ENCODE measurements around the gene PPP1R12B.
"Not testable (repeated sequence)": the region's sequence is repeated elsewhere in the genome, so short reads cannot be mapped to it uniquely, and the experiment has no call there.

Gene PPP1R12B

GRCh38 chr1:202587859-202588485 lies 239.5 kb downstream of the PPP1R12B start:
- DNase-seq: no peak

DNA sequence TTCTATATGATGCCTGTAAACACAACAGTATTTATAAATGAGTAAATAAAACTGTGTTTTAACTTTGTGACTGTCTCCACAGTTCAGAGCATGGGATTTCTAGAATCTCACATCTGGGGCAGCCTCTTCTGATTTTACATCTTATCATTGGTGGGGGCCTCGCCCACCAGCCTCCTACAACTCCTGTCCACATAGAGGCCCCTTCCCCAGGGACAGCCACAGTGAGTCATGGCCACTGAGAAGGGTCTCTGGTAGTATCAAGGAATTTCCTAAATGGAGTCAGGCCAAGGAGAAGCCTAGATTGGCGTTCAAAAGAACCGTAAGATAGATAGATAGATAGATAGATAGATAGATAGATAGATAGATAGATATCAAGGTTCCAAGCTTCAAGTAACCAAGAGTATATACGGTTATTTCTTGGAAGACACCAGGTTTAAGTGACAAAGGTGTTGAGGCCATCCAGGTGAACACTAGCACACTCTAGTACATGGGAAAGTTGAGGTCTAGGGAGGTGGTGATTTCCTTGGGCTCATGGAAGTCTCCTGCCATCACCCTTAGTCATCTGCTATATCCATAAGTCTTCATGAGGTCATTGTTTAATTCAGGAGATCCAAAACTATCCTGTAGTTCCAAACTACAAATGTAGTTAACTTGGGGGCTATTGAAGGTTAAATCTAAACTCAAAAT lies 240.1 kb downstream of the PPP1R12B start:
- DNase-seq: no peak

- DNase-seq: no peak
These were observed 240.9 kb downstream of the PPP1R12B start for GRCh38 chr1:202589190-202589930.

DNA sequence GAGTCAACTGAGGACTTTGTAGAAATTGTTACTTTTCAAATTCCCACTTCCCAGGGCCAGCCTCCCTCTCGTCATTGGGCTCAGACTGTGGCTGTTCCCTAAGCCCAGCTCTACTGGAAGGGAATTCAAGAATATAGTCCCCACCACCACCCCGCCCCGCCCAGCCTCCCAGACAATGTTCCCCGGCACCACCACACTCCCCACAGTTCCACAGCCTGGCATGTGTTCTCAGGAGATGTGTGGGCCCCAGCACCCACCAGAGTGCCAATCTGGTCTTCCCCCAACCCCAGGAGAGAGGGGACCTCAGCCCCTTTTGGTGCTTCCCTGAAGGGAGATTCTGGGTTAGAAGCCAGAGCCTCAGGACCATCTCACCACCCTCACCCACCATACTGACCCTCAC lies 241.6 kb downstream of the PPP1R12B start:
- DNase-seq: no peak

GRCh38 chr1:202590975-202591411 lies 242.5 kb downstream of the PPP1R12B start:
- DNase-seq: no peak

GRCh38 chr1:202591515-202591914 lies 243.0 kb downstream of the PPP1R12B start:
- no peak for DNase-seq

DNA sequence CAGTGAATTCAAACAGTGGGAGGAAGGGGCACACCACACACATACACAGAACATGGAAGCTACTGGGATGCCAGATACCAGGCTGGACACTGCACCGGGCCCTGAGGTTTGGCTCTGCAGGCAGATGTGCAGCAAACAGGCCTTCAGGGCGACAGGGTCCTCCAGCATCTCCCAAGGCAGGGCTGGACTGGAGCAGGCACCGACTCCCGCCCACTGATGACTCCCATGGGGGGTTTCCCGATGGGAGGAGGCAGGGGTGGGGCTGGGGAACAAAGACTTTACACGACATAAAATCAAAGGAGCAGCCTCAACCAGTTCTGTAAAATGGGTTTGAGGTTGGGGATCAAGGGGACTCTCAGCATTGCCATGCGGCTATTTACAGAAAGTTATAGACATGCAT lies 243.6 kb downstream of the PPP1R12B start:
- no peak for DNase-seq

GRCh38 chr1:202593845-202594244 lies 245.3 kb downstream of the PPP1R12B start:
- no peak for DNase-seq

DNA sequence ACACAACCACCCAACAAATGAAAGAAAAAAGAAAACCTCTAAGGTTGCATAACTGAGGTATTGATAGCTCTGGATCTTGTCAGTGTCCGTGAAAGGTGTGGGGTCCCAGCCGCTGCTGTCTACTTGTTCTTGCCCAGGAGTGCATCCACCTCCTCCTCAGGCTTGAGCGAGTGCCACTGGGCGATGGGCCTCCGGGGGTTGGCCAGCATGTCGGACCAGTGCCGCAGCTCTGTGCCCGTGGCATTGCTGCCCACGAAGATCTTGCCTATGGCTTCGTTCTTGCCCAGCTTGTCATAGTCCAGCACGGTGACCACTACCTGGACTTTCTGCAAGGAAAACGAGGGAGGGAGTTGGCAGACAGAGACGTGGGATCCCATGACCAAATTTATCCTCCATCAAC lies 248.1 kb downstream of the PPP1R12B start:
- DNase-seq: no peak

DNA sequence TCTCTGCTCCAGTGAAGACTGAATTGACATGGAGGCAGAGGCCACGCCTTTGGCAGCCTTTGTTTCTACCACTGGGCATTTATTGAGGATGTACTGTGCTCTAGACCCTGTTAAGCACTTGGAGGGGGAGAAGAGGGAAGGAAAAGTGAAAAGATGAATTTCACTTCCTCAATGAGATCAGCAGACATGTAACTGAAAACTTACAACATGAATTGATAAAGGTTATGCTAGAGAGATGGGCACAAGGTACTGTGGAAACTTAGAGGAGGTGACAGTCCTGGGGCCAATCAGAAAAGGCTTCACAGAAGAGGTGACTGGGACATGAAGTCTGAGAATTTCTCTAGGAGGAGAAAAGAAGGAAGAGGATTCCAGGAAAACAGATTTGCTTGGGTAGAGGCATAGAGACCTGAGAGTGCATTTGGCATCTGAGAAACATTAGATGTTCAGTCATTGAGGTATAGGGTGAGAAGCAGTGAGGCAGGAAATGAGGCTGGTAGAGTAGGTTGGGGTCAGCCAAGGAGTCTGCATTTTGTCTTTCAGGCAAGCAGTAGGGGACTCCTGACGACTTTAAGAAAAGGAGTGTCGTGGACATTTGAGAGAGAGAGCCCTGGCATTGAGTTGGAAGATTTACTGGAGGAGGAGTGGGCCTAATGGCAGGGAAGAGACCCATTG lies 248.7 kb downstream of the PPP1R12B start:
- DNase-seq: no peak

DNA sequence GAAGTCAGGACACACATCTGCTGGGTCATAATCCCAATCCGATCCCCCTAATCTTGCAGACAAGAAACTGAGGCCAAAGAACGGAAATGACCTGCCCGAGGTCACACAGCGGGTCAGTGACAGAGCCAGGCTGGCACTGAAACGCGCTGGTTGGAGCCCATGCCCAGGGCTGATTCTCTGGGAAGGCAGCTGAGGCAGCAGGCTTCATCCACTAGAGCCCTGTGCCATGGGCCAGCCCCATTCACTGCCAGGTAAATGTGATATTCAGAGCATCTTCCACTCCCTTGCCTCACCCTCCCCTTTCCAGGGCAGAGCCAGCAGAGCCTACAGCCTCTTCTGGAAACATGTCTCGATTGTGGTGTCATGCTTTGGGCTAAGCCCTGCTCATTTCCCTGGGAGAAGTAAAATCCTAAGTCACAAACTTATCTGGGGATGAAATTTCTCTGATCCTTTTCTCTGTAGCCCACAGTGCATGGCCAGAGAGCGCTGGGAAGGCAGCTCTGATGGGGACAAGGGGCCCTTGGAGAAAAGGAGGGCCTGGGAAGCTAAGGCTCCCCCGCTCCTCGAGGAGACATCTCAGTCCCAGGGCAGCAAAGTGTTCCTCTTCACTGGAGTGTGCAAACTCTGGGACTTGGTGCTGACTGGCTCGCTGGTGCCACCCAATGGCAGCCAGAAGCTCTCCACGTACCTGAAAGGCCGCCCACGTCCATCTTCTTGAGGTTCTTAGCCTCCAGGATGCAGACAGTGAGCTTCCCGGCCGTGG lies 251.4 kb downstream of the PPP1R12B start:
- DNase-seq: no peak

DNA sequence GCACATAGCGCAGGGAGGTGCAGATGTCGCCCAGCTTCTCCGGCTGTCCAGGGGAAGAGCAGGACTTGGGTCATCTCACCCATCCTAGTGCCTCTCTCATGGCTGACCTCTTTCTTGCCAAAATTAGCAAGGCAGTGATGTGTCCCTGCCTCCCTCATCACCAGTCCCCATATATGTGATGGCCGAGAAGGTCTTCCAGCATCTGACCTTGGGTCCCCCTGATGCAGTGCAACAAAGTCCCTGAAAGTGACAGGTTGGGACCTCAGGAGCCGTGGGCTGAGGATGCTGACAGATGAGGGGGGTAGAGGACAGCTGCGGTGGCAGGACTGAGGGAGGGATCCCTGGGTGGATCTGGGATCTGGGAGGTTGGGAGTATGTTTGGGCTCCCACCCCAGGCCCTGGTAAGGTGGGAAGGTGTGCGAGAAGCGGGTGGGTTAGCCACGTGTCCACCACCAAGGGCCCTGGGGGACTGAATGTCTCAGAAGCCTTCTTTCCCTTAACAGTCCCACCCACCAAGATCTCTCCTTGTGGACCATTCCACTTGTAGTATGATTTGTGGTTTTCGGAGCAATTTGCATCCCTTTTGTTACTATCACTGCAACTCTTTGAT lies 252.0 kb downstream of the PPP1R12B start:
- DNase-seq: no peak

DNA sequence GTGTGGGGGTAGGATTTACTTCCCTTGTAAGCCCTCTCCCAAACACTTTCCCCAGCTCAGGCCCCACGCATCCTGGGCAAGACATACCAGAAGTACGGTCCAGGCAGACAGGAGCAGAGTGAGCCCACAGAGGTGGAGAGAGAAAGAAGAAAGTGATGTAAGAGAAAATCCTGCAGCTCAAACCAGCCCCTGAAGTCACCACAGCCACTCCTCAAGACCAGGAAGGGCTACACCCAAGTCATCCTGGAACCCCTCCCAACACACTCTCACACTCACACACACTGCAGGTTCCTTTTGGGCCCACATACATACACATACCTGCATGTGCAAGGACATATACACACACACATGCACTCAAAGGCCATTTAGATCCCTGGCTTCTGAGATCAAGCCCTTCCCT lies 254.9 kb downstream of the PPP1R12B start:
- DNase-seq: no peak

DNA sequence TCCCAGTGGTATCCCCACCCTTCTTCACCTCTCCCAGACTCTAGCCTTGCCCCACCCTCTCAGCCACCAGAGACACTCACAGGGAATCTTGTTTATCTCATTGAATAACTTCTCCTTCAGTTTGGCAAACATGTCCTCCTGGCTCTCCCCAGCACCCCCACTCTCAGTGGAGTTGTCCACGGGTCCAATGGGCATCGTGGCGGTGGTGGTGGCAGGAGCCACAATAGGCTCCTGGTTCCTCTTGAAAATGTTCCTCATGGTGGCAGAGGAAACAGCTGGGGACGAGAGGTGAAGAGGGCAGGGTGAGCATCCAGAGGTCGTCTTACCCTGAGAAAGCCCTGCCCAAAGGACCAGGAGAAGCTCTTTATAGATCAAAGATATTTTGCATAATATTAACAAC lies 257.0 kb downstream of the PPP1R12B start:
- no peak for DNase-seq

DNA sequence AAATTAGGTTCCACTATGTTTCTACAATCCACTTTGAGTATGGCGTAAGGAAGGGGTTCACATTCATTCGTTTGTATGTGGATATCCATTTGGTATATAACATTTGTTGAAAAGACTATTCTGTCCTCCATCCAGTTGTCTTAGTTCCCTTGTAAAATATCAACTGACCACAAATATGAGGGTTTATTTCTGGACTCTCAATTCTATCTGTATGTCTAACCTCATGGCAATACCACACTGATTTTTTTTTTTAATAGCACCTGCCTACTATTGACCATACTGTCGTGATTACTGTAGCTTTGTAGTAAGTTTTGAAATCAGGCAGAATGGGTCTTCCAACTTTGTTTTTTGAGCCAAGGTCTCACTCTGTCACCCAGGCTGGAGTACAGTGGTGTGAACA lies 263.5 kb downstream of the PPP1R12B start:
- DNase-seq: not testable (repeated sequence)

GRCh38 chr1:202613571-202613970 lies 265.1 kb downstream of the PPP1R12B start:
- no peak for DNase-seq

- DNase-seq: not testable (repeated sequence)
These were observed 266.1 kb downstream of the PPP1R12B start for GRCh38 chr1:202614363-202615207.

- not testable (repeated sequence) for DNase-seq
These were observed 266.7 kb downstream of the PPP1R12B start for GRCh38 chr1:202615208-202615500.

DNA sequence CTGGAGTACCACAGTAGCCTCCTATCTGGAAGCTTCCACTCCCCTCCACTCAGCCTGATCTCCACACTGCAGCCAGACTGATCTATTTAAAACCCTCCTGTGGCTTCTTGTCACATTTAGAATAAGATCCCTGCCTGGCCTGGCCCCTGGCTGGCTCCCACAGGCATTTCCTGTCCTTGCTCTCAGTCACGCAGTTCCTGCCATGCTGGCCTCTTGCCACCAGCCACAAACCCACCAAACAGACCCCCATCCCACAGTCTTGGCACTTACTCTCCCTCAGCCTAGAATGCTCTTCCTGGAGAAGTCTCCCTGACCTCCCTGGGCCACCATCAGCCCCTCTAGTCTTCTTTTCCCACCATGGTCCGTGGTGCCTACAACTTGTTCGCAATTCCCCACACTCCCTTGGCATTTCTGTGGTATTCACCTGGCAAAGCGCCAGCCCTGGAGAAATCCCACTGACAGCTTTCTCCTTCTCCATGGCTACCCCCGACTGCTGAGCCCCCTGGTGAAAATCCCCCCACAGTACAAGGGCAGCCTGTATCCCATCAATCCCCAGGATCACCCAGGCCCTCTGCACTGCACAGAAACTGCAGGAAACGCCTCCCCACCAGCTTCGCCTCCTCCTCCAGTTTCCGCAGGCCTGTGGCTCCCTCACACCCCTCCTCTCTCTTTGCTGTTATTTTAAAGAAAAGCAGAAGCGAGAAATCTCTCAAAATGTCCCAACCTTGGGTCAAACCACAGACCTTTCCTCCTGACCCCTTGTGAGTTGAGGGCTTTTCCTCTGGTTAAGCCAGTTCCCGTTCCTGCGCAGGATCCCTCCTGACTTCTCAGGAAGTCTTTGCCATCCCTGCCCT lies 267.2 kb downstream of the PPP1R12B start:
- DNase-seq: no peak

- no peak for DNase-seq
These were observed 267.9 kb downstream of the PPP1R12B start for GRCh38 chr1:202616355-202616915.

All from effector CD4-positive, alpha-beta T cell (primary cell).